ENCODE data around the gene TMEM221. TPM values are rescaled to one million over a fixed set of nuclear protein-coding genes. Genes with fewer than 3 reads are reported as not detected.
A peak's percentile ranks its signal among the peaks of the same experiment; 100 is the strongest.

Gene TMEM221
- polyA plus RNA-seq, 4 donors: 2.0 to 5.9 (median 3.2) TPM

GRCh38 chr19:17406887-17407196 is 41.6 kb downstream of the TMEM221 start:
- no peak for DNase-seq (ENCODE audit: low read depth in 4 of 4, low spot score in 3 of 4)

GRCh38 chr19:17406046-17406886 is 42.2 kb downstream of the TMEM221 start:
- DNase-seq (ENCODE audit: low read depth in 4 of 4, low spot score in 3 of 4): no peak

GRCh38 chr19:17405250-17406045 is 43.0 kb downstream of the TMEM221 start, which contains the start of gene BST2:
BST2 (minus strand) TSS chr19:17405630; CDS start chr19:17405575, 55 bp downstream.
- DNase-seq (ENCODE audit: low read depth in 4 of 4, low spot score in 3 of 4): no peak

- DNase-seq (ENCODE audit: low read depth in 4 of 4, low spot score in 3 of 4): no peak
These were observed 43.7 kb downstream of the TMEM221 start for GRCh38 chr19:17404621-17405249.

- DNase-seq (ENCODE audit: low read depth in 4 of 4, low spot score in 3 of 4): no peak
These were observed 44.5 kb downstream of the TMEM221 start for GRCh38 chr19:17404015-17404414.

- DNase-seq (ENCODE audit: low read depth in 4 of 4, low spot score in 3 of 4): no peak
These were observed 45.2 kb downstream of the TMEM221 start for GRCh38 chr19:17402982-17403855.

GRCh38 chr19:17401628-17402027 is 46.8 kb downstream of the TMEM221 start:
- no peak for DNase-seq (ENCODE audit: low read depth in 4 of 4, low spot score in 3 of 4)

- no peak for DNase-seq (ENCODE audit: low read depth in 4 of 4, low spot score in 3 of 4)
These were observed 49.5 kb downstream of the TMEM221 start for GRCh38 chr19:17398902-17399527.

- DNase-seq (ENCODE audit: low read depth in 4 of 4, low spot score in 3 of 4): no peak
These were observed 53.5 kb downstream of the TMEM221 start for GRCh38 chr19:17394891-17395415.

- DNase-seq (ENCODE audit: low read depth in 4 of 4, low spot score in 3 of 4): no peak
These were observed 54.6 kb downstream of the TMEM221 start, which contains the start of gene CCDC194 for GRCh38 chr19:17393914-17394313. CCDC194 (minus strand) TSS chr19:17394196; CDS start chr19:17394158, 38 bp downstream.

- DNase-seq (ENCODE audit: low read depth in 4 of 4, low spot score in 3 of 4): no peak
These were observed 55.5 kb downstream of the TMEM221 start for GRCh38 chr19:17393002-17393401.

GRCh38 chr19:17391371-17392151 is 56.9 kb downstream of the TMEM221 start:
- no peak for DNase-seq (ENCODE audit: low read depth in 4 of 4, low spot score in 3 of 4)

- DNase-seq (ENCODE audit: low read depth in 4 of 4, low spot score in 3 of 4): peak; percentile 84 to 92 (median 88)
These were observed 57.6 kb downstream of the TMEM221 start for GRCh38 chr19:17390665-17391370.

GRCh38 chr19:17389957-17390664 is 58.4 kb downstream of the TMEM221 start:
- DNase-seq (ENCODE audit: low read depth in 4 of 4, low spot score in 3 of 4): no peak

- DNase-seq (ENCODE audit: low read depth in 4 of 4, low spot score in 3 of 4): no peak
These were observed 59.2 kb downstream of the TMEM221 start for GRCh38 chr19:17389288-17389687.

GRCh38 chr19:17385878-17386611 is 62.4 kb downstream of the TMEM221 start:
- no peak for DNase-seq (ENCODE audit: low read depth in 4 of 4, low spot score in 3 of 4)
